HG03064 (cell line): ENCODE measurements around the gene PGK2.
A peak's percentile ranks its signal among the peaks of the same experiment; 100 is the strongest.
"Not testable (repeated sequence)": the region's sequence is repeated elsewhere in the genome, so short reads cannot be mapped to it uniquely, and the experiment has no call there.

Source experiments
- ATAC-seq: cut with Tn5 transposase; IDR thresholded peaks from one replicate; pipeline ENCODE4 v1.9.1; 2021; ENCODE audit warnings: low read depth; ENCODE audit not compliant: unreplicated experiment

PGK2 gene

DNA sequence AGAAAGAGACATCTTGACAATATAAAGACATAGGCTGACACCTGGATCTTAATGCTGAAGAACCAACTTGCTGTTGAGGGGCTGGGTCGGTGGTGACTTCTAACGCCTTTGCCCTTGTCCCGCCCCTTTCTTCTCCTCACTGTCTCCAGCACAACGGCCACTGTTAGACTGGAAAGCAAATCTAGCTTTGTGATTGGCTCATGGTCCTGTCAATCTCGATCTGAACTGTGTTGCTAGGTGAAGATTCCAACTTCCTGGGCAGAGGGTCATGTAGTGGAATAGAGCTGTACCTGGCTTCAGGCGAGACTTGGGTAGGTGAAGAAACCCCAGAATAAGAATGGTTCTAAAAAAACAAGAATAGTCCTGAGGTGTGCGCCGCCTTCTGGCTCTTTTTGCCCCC, at the start of gene PGK2:
PGK2 (minus strand) TSS at position 110 of the 400 bp plus-strand sequence; CDS start at position 12, 98 bp downstream.
- no peak for ATAC-seq

- ATAC-seq = no peak
Measured at GRCh38 chr6:49835140-49835539, 48.1 kb upstream of the PGK2 start.

DNA sequence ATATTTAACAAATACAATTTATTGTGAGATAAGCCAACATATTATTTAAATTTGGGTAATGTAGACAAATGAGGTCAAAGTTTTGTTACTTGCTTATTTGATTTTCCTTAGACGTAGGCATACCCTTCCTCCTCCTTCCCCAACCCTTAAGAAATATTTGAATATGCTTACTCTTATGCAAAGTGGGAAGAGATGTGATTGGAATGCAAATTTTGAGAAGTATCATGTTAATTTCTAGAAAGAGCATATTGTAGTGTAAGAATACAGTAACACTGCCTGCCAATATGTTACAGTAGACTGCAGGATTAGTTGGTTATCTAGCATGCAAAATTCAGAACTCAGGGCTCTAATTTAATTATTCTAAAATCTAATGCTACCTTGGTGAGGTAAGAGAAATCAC, 46.3 kb upstream of the PGK2 start:
- no peak for ATAC-seq

DNA sequence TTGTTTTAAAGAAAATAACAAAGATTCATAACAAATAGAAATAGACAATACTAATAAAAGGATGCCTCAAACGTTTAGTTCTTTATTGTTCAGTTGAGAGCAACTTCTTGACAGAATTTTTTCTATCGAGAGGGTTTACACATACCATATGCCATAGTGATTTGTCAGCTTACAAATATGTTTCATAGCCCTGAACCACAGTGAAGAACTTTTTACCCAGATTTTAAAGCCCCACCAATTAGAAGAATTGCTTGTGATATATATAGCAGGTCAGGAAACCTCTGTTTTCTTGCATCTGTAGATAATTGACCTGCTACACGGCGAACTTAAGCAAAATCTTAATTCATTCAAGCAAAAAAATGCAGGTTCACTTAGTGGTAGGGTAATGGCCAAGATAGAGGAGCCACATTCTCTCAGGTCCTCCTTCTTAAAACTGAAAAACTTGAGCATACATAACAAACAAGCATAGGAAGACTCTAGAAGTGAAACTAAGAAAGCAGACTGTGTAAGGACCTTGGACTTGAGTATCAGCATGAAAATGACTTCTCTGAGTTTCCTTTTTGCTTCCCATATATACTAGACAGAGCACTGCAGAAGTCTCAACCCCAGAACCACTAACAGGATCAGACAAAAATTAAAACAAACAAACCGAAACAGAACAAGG, 39.8 kb upstream of the PGK2 start:
- ATAC-seq = peak; percentile 96

- no peak for ATAC-seq
Measured at GRCh38 chr6:49815166-49815565, 28.1 kb upstream of the PGK2 start.

DNA sequence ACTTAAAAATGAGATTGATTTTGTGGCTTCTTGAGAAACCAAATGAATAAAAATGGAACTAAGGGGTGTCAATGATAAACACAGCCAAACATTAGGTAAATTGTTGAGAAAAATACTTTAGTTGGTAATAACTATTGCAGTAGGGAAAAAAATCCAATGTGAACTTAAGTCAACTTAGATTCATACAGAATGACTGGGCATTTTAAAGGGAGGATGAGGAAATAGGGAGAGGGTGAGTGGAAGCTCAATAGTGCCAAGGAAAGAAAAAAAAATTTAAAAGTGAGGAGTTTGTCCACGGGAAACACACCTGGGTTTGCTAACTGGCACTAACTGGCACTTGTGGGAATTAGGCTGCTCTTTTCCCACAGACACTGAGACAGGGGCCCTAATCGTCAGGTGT, 26.2 kb upstream of the PGK2 start:
- ATAC-seq = no peak

- no peak for ATAC-seq
Measured at GRCh38 chr6:49806145-49806544, 19.1 kb upstream of the PGK2 start.

DNA sequence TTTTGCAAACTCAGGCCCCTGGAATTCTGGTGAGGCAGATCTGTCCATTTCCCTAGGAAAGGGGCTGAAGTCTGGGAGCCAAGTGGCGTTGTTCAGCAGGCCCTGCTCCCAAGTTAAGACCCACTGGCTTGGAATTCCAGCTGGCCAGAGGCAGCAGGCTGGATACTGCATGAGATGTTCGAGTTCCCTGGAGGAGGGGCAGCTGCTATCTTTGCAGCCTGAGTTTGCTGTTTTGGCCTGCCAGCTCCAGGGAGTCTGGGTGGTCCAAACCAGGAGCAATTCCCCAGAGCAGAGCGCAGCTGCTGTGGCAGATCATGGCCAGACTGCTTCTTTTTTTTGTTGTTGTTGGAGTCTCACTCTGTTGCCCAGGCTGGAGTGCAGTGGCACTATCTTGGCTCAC, 18.2 kb upstream of the PGK2 start:
- no peak for ATAC-seq

- ATAC-seq = no peak
Measured at GRCh38 chr6:49801525-49801924, 14.4 kb upstream of the PGK2 start.

DNA sequence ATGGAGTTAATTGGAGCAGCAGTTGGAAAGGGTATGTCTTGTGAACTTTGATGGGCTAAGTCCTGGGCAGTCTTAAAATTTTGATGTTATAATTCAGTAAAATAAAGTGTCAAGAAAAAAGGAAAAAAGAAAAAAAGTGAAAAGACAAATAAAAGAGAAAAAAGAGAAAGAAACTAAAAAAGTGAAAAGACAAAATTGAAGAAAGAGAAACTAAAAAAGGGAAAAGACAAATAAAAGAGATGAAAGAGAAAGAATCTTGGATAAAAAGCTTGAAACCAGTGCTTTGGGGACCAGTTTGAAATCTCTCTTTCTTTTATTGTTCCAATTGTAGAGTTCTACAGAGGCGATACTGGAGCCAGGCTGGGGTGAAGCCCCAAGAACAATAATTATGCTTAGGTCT, 12.0 kb upstream of the PGK2 start:
- no peak for ATAC-seq

GRCh38 chr6:49796842-49797455, 9.9 kb upstream of the PGK2 start:
- ATAC-seq = not testable (repeated sequence)

DNA sequence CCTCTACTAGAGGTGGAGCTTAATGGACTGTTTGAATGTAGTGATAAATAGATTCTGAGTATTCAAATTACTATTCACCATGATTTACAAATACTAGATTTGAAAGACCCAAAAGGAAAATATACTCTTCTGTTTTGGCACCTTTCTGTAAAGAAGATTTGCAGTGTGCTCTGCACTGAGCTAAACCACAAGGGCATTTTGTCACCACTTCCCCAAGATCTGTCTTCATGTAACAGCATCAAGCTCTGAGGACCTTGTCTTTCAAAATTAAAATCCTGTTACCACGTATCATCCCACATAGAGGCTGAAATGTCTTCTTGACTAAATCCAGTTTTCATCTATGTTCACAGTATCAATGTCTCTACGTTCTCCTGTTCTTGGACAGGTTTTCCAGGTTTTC, 3.3 kb upstream of the PGK2 start:
- ATAC-seq = no peak

- no peak for ATAC-seq
Measured at GRCh38 chr6:49784272-49784671, 2.8 kb downstream of the PGK2 start.

- ATAC-seq = no peak
Measured at GRCh38 chr6:49782725-49783124, 4.4 kb downstream of the PGK2 start.

DNA sequence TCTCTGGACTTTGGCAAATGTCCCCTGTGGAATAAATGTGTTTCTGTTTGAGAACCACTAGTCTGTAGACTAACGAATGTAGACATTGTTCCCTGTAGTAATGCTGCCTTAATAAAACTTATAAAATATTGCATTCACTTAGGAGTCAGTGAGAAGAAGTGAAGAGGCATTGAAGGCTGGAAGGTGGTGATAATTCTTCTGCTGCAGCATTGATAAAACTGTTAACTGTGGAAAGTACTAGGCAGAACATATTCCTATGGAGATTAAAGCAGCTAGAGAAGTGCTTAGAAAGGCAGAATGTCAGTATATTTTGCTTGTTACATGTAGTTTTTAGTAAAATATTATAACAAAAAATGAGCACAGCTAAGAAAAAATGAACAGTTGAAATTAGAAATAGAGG, 4.8 kb downstream of the PGK2 start:
- ATAC-seq = no peak

DNA sequence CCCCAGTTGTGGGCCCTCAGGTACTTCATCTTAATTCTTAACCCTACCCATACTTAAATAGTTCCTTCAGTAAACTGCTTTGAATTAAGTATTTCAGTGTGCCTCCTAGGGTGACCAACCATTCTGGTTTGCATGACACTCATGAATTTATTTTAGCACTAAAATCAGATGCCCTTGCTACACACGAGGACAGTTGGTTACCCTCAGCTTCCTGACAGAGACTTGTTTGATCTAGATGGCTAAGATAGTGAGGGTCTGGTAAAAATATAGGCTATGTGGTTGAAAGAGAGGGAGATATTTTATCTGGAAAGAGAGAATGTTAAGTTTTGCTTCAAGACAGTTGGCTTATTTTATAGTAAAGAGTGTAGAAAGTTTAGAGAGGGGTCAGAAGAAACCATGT, 10.6 kb downstream of the PGK2 start:
- no peak for ATAC-seq

DNA sequence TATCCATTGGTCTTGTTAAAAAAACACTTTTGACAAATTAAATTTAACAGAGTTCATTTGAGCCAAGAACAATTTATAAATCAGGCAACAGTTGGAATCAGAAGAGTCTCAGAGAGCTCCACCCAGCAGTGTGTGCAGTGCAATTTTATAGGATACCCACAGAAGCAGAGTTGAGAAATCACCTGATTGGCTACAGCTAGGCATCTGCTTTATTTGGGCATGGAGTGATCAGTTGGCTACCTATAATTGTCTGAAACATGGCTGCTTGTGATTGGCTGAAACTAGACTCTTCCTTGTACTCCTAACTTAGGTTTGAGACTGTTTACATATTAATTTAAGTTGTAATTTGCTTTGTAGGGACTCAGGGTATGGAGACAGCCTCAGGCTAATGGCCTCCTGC, 12.0 kb downstream of the PGK2 start:
- no peak for ATAC-seq

- ATAC-seq = no peak
Measured at GRCh38 chr6:49772285-49772684, 14.8 kb downstream of the PGK2 start.

- no peak for ATAC-seq
Measured at GRCh38 chr6:49766762-49767161, 20.3 kb downstream of the PGK2 start.

- ATAC-seq = no peak
Measured at GRCh38 chr6:49764571-49765236, 22.4 kb downstream of the PGK2 start.

DNA sequence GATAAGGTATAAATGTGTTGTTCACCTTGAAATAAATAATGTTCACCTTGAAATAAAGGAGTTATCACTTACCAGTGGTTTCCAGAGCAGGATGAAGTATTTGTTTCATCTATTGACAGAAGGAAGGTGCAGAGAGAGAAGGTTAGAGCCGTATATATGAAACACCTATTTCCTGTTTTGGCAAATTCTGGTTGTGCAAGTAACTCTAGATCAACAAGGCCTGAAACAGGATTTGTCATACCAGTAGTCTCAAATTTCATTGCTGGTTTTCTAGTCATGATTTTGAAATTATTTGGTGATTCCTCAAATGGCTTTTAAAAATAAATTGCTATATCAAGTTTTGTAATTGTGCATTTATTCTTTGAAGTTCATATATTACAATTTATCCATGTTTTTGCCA, 42.8 kb downstream of the PGK2 start, which contains the start of gene CRISP3:
CRISP3 (minus strand) TSS at position 130 of the 400 bp plus-strand sequence; CDS start at position 109, 21 bp downstream.
- no peak for ATAC-seq

DNA sequence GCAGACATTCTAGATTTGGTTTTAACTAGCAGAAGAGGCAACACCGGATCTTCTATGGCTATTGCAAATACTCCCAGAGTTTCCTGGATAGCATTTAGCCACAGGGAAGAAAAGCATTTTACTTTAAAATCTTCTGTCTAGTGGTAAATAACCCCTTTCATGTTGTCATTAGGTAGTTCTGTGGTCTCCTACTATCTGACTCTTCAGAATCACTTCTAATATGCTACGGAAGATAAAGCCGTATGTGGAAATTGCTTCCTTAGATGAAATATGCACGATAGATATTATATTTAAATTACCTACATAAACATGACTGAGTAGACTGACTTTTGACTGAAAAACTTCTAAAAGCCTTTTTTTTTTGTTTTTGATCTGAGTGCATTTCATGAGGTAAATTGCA, 43.7 kb downstream of the PGK2 start:
- ATAC-seq = no peak
